ENCODE data around the gene ERCC5. TPM values are rescaled to one million over a fixed set of nuclear protein-coding genes. Genes with fewer than 3 reads are reported as not detected.
A peak's percentile ranks its signal among the peaks of the same experiment; 100 is the strongest.

The ERCC5 gene
- total RNA-seq: 26.2 TPM
- long read RNA-seq, full-length matches to known transcripts: 22 of 45 reads
- long read RNA-seq, partial matches to known transcripts: 10 of 45 reads
- long read RNA-seq, other reads (novel, unspliced or antisense): 13 of 45 reads

DNA sequence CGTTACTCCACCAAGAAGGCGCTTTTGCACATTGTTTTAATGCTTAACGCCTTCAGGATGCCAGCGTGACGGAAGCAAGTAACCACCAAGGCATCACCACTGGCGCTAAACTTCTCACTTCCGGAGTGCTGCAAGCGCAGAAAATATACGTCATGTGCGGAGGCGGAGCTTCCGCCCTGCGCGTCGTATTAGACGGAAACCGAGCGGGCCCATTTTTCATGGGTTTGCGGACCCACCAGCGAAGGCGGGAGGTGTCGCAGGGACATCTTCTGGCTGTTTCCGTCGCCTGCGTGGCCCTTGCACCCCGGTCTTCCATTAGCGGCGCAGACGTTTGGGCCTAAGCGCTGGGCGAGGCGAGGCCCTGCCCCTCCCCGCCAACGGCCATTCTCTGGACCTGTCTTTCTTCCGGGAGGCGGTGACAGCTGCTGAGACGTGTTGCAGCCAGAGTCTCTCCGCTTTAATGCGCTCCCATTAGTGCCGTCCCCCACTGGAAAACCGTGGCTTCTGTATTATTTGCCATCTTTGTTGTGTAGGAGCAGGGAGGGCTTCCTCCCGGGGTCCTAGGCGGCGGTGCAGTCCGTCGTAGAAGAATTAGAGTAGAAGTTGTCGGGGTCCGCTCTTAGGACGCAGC lies at the start of gene ERCC5:
ERCC5 (plus strand) TSS at position 403 of the 631 bp plus-strand sequence. CDS start 235 bp downstream, outside the sequence.
- intact Hi-C loops (cut with micrococcal nuclease): loop anchor here (5.0 kb wide), 1 partner anchor 253 kb away; no protein-coding TSS in a partner anchor
- DNase-seq (peak; percentile 95), ATAC-seq (peak; percentile 95)

DNA sequence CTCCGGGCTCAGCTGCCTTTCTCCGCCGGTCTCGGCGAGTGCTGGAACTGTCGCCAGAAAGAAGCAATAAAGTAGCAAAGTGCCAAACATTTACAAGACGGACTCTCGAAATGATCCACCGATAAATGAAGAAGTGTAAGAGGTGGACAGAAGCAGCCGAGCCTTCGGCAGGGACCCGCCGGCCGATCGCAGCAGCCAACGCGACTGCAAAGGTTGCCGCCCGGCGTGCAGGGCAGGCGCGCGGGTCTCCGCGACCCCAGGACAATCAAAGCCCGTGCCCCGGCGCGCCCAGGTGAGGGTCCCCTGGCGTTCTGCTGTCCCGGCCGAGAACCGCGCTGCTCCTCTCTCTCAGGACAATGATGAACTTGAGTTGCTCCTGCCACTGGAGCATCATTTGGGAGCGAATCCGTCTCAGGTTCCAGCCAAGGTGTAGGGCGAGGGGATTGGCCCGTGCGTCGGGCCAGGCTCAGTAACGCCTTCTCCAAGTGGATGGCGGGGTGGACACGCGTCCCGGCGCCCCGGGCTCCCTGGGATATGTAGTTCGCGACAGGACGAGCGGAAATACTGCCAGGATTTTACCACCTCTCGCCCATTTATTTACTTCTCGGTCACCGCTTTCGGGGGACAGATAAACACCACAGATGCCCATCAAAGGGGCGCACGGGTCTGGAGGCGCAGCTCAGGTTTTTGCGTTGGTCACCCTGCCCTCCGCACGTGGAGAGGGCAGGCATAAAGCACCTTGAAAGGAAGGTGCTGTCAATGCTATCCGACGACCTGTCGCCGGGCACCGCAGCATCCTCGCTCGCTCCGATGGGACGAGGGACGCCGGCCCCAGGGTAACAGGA lies 47.0 kb upstream of the ERCC5 start, which contains the start of the genes BIVM and POGLUT2:
BIVM (plus strand) TSS at position 539 of the 845 bp plus-strand sequence. CDS start 8,149 bp downstream, outside the sequence.
POGLUT2 (minus strand) TSS at position 396 of the 845 bp plus-strand sequence; CDS start at position 90, 306 bp downstream.
- intact Hi-C loops (cut with micrococcal nuclease): no loop called here
- peak; percentile 93 for ATAC-seq

GRCh38 chr13:102799426-102800144 lies 46.2 kb upstream of the ERCC5 start:
- DNase-seq (peak; percentile 63), ATAC-seq (peak; percentile 50)
- intact Hi-C loops (cut with micrococcal nuclease): no loop called here

More for the DNA sequence above, 47.0 kb upstream of the ERCC5 start, which contains the start of the genes BIVM and POGLUT2:
- peak; percentile 93 for DNase-seq

GRCh38 chr13:102800145-102801041 lies 45.4 kb upstream of the ERCC5 start:
- peak; percentile 89 for ATAC-seq
- peak; percentile 93 for DNase-seq
- intact Hi-C loops (cut with micrococcal nuclease): no loop called here

GRCh38 chr13:102805680-102806079 lies 40.2 kb upstream of the ERCC5 start:
- DNase-seq (no peak), ATAC-seq (no peak)
- intact Hi-C loops (cut with micrococcal nuclease): no loop called here

- no peak for ATAC-seq
- intact Hi-C loops (cut with micrococcal nuclease): no loop called here
Measured at GRCh38 chr13:102807699-102808098, 38.1 kb upstream of the ERCC5 start.

GRCh38 chr13:102812611-102813287 lies 33.1 kb upstream of the ERCC5 start:
- no peak for DNase-seq
- intact Hi-C loops (cut with micrococcal nuclease): no loop called here
- no peak for ATAC-seq

More at GRCh38 chr13:102807699-102808098, 38.1 kb upstream of the ERCC5 start:
- no peak for DNase-seq

- intact Hi-C loops (cut with micrococcal nuclease): no loop called here
- DNase-seq (no peak), ATAC-seq (no peak)
Measured at GRCh38 chr13:102814025-102814607, 31.7 kb upstream of the ERCC5 start.

- DNase-seq (no peak), ATAC-seq (no peak)
- intact Hi-C loops (cut with micrococcal nuclease): no loop called here
Measured at GRCh38 chr13:102814793-102815192, 31.0 kb upstream of the ERCC5 start.

GRCh38 chr13:102815788-102816187 lies 30.0 kb upstream of the ERCC5 start:
- intact Hi-C loops (cut with micrococcal nuclease): no loop called here
- ATAC-seq (no peak), DNase-seq (no peak)

- ATAC-seq: no peak
- no peak for DNase-seq
- intact Hi-C loops (cut with micrococcal nuclease): no loop called here
Measured at GRCh38 chr13:102816708-102817107, 29.1 kb upstream of the ERCC5 start.

DNA sequence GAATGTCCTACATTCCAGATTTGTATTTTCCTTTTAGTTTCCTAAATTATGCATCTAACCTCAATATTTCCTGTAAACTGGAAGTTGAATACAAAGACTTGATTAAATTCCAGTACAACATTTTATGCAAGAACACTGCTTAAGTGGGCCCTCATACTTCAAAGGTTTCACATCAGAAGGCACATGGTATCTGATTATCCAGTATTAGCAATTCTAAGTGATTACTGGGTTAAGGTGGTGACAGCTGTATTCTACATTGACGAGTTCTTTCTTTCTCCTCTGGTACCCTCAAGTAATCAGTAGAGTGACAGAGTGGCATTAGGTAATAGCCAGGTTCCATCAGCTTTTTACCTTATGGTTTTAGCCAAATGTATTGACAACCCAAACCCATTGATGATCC lies 28.6 kb upstream of the ERCC5 start:
- intact Hi-C loops (cut with micrococcal nuclease): no loop called here
- ATAC-seq (no peak), DNase-seq (no peak)

GRCh38 chr13:102817907-102818306 lies 27.9 kb upstream of the ERCC5 start:
- no peak for DNase-seq
- ATAC-seq: no peak
- intact Hi-C loops (cut with micrococcal nuclease): no loop called here

GRCh38 chr13:102825400-102825799 lies 20.4 kb upstream of the ERCC5 start:
- no peak for DNase-seq
- intact Hi-C loops (cut with micrococcal nuclease): no loop called here
- ATAC-seq: no peak

DNA sequence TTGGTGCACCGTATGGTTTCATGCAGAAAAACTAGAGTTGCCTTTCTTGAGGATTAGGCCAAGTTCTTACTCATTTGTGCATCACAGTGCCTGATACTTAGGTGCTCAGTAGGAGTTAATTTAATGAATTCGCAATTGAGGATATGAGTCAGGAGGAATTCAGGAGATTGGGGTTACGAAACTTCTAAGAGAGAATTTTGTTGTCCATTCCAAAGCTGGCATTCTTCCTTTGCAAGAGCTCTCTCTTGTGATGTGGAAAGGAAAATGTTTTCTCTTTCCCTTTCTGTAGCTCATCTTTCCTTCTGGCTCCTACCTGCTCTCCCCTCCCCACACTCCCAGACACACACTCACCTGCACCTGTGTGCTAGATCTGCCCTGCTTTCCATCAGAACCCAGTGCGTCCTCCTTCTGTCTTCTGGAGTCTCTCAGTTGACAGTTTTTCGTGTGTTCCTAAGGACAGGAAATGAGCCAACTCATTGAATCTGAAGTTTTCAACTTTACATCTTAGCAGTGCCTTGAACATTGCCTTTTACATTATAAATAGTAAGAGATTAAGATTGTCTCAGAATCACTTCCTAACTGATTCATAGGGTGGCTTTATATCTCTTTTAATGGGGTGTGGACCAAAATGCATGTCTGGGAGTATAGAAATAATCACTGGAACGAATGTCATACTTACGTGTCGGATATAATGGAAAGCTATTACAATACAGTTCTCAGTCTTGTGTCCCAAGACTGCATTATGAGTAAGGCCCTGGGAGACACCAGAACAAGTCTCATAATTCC lies 19.7 kb upstream of the ERCC5 start:
- no peak for ATAC-seq
- intact Hi-C loops (cut with micrococcal nuclease): no loop called here
- no peak for DNase-seq

- DNase-seq (peak; percentile 31), ATAC-seq (no peak)
- intact Hi-C loops (cut with micrococcal nuclease): no loop called here
Measured at GRCh38 chr13:102830646-102831045, 15.2 kb upstream of the ERCC5 start.

DNA sequence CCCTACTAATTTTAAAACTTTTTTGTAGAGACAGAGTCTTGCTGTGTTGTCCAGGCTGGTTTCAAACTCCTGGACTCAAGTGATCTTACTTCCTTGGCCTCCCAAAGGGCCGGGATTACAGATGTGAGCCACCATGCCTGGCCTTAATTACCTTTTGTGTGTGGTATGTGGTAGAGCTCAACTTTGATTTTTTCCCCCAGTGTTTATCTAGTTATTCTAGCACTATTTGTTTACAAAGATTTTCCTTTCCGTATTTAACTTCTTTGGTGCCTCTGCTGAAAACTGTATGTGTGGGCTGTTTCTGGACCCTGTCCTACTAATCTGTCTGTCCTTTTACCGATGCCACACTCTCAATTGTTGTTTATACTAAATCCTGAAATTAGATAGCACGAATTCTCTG lies 9.4 kb upstream of the ERCC5 start:
- ATAC-seq: no peak
- DNase-seq: no peak
- intact Hi-C loops (cut with micrococcal nuclease): no loop called here

All from left ventricle myocardium superior (tissue), 1 donor.